Endothelial cell (in vitro differentiated cells): Measurements from ENCODE around the gene ECM1. TPM values are rescaled to one million over a fixed set of nuclear protein-coding genes. Genes with fewer than 3 reads are reported as not detected.
A peak's percentile ranks its signal among the peaks of the same experiment; 100 is the strongest.

Experiments
- DNase-seq: peaks from one replicate; pipeline ENCODE4 v3.0.0; 2021; ENCODE audit warnings: low spot score
- H3K27ac Mint-ChIP-seq: one replicate; pipeline ENCODE4 v1.8.0; 2021; ENCODE audit warnings: mixed read lengths, inconsistent platforms; ENCODE audit not compliant: unreplicated experiment
- H3K27me3 Mint-ChIP-seq: one replicate; pipeline ENCODE4 v1.8.0; 2021; ENCODE audit warnings: mild to moderate bottlenecking, moderate library complexity, mixed read lengths, inconsistent platforms; ENCODE audit not compliant: unreplicated experiment
- H3K36me3 Mint-ChIP-seq: one replicate; pipeline ENCODE4 v1.8.0; 2021; ENCODE audit warnings: mild to moderate bottlenecking, low read depth, mixed read lengths, inconsistent platforms; ENCODE audit not compliant: unreplicated experiment
- H3K4me1 Mint-ChIP-seq: one replicate; pipeline ENCODE4 v1.8.0; 2021; ENCODE audit warnings: mild to moderate bottlenecking, mixed read lengths, inconsistent platforms; ENCODE audit not compliant: unreplicated experiment
- H3K4me3 Mint-ChIP-seq: one replicate; pipeline ENCODE4 v1.8.0; 2021; ENCODE audit warnings: mild to moderate bottlenecking, mixed read lengths, inconsistent platforms; ENCODE audit not compliant: unreplicated experiment
- H3K9me3 Mint-ChIP-seq: one replicate; pipeline ENCODE4 v1.8.0; 2021; ENCODE audit warnings: mixed read lengths, inconsistent platforms; ENCODE audit not compliant: unreplicated experiment
- CTCF ChIP-seq: fragments of 200-600 bp; sonication (generic); IDR thresholded peaks from one replicate; pipeline ENCODE4 v1.5.0; 2021; ENCODE audit warnings: antibody characterized with exemption; ENCODE audit not compliant: unreplicated experiment
- total RNA-seq: library from RNA; stranded (reverse); fragmentation: NEBNext Ultra II Directional; extraction: Animal tissue kit (Norgen Biotek cat#: 25700); gene quantifications from one replicate; pipeline ENCODE4 v1.2.1, GENCODE V29; 2021; ENCODE audit not compliant: unreplicated experiment

The ECM1 gene
- total RNA-seq, 1 donor from 2014 or later, result 637 TPM

GRCh38 chr1:150514260-150514659 is 6.4 kb downstream of the ECM1 start:
- DNase-seq, result no peak
- Mint-ChIP-seq H3K9me3 (no peaks in the 10 kb centered on the region), H3K4me3 (peak overlapping the region; percentile 84), H3K36me3 (peaks cover 22% of the 10 kb centered on the region), H3K27me3 (peaks cover 21% of the 10 kb centered on the region), H3K4me1 (peaks cover 56% of the 10 kb centered on the region), H3K27ac (no peak overlapping the region)
- TF ChIP-seq CTCF, result no peak

GRCh38 chr1:150514913-150515327 is 7.0 kb downstream of the ECM1 start:
- H3K4me1 Mint-ChIP-seq, result peaks cover 53% of the 10 kb centered on the region
- no peak for DNase-seq
- peaks cover 22% of the 10 kb centered on the region for H3K36me3 Mint-ChIP-seq
- peaks cover 21% of the 10 kb centered on the region for H3K27me3 Mint-ChIP-seq
- peak overlapping the region; percentile 30 for H3K27ac Mint-ChIP-seq
- peak overlapping the region; percentile 85 for H3K4me3 Mint-ChIP-seq
- H3K9me3 Mint-ChIP-seq, result no peaks in the 10 kb centered on the region
- TF ChIP-seq CTCF, result no peak

DNA sequence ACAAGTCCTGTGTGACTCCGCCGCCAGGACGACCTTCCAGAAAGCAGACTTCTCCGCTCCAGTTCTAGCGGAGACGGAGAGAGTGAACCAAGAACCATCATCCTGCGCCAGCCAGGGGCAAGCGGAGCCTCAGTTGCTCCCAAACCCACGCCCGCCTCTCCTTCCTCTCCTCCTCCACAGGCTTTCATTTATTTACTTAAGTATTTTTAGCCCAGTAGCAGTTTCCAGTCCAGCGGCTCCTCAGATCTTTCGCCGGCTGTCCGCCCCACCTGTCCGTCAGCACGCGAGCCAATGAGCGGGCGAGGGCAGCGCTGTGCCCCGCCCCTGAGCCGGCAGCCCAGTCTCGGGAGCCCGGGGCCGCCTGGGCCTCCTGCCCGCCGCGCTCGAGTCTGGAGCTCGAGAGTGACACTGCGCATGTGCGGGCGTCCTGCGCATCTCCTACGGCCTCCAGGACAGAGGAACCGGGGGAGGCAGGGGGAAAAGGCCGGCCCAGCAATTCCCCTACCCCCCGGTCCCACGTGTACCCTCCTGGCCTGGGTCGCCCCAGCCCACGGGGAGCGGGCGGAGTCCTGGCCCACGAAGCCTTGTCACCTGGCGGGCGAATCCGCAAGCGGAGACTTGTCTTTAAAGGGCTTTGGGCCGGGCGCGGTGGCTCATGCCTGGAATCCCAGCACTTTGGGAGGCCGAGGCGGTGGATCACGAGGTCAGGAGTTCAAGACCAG is 7.6 kb downstream of the ECM1 start, which contains the start of gene FALEC:
TSS of gene FALEC (plus strand) at position 425 of the 722 bp plus-strand sequence.
- H3K27ac Mint-ChIP-seq, result peak within 1 kb of the TSS; percentile 30
- H3K27me3 Mint-ChIP-seq, result peaks cover 17% of the 10 kb centered on the region
- H3K4me1 Mint-ChIP-seq, result peaks cover 47% of the 10 kb centered on the region
- peak within 1 kb of the TSS; percentile 85 for H3K4me3 Mint-ChIP-seq
- no peaks in the 10 kb centered on the region for H3K9me3 Mint-ChIP-seq
- H3K36me3 Mint-ChIP-seq, result peaks cover 17% of the 10 kb centered on the region
- TF ChIP-seq CTCF, result no peak
- DNase-seq, result peak; percentile 97

DNA sequence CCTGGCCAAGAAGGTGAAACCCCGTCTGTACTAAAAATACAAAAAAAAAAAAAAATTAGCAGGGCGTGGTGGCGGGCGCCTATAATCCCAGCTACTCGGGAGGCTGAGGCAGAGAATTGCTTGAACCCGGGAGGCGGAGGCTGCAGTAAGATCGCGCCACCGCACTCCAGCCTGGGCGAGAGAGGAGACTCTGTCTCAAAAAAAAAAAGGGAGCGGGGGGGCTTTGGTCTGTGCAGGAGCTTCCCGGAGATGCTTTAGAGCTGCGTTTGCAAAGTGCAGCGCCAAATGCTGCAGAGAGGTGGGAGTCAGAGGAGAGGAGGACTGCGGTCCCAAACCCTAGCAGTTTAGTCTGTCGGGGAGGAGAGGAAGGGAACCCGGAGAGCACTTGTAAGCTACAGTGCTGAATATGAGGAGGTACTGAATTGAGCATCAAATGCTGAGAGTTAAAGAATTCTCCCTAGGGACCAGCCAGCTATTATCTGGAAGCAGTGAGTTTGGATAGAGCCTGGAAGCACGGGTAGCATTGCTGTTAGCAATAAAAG is 8.2 kb downstream of the ECM1 start:
- H3K27ac Mint-ChIP-seq, result no peak overlapping the region
- H3K9me3 Mint-ChIP-seq, result no peaks in the 10 kb centered on the region
- peaks cover 41% of the 10 kb centered on the region for H3K4me1 Mint-ChIP-seq
- peaks cover 12% of the 10 kb centered on the region for H3K36me3 Mint-ChIP-seq
- DNase-seq, result no peak
- peaks cover 14% of the 10 kb centered on the region for H3K27me3 Mint-ChIP-seq
- TF ChIP-seq CTCF, result no peak
- H3K4me3 Mint-ChIP-seq, result peak overlapping the region; percentile 85

DNA sequence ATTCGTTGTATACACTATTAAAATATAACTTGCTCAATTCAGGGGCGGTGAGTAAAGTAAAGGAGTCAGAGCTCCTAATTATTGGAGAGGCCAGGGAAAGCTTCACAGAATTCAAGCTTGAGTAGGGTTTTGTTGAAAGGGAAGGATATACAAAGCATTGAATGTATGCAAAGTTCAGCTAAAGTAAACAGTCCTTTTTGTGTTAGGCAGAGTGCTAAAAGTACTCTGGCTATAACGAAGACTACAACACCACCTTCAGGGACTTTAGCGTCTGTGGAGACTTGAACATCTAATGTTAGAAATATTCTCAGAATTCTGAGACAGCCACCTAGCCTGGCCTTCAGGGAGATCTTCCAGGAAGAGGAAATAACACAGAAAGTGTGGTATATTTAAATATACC is 8.7 kb downstream of the ECM1 start:
- peak overlapping the region; percentile 85 for H3K4me3 Mint-ChIP-seq
- no peak overlapping the region for H3K27ac Mint-ChIP-seq
- TF ChIP-seq CTCF, result no peak
- peaks cover 14% of the 10 kb centered on the region for H3K27me3 Mint-ChIP-seq
- H3K4me1 Mint-ChIP-seq, result peaks cover 36% of the 10 kb centered on the region
- H3K36me3 Mint-ChIP-seq, result peaks cover 10% of the 10 kb centered on the region
- H3K9me3 Mint-ChIP-seq, result no peaks in the 10 kb centered on the region
- DNase-seq, result no peak
